Inferior parietal cortex (tissue), 1 donor: ENCODE results near the gene ZAR1.

Source experiments
- DNase-seq: peaks from one replicate; pipeline ENCODE4 v3.0.0-alpha.2; 2016; ENCODE audit errors: extremely low spot score

The ZAR1 gene

GRCh38 chr4:48489683-48490011 is 405 bp upstream of the ZAR1 start:
- no peak for DNase-seq

- no peak for DNase-seq
Measured at GRCh38 chr4:48490680-48491513, 845 bp downstream of the ZAR1 start.

GRCh38 chr4:48491514-48492176 is 1.6 kb downstream of the ZAR1 start:
- DNase-seq: no peak

GRCh38 chr4:48493452-48494100 is 3.5 kb downstream of the ZAR1 start:
- no peak for DNase-seq

DNA sequence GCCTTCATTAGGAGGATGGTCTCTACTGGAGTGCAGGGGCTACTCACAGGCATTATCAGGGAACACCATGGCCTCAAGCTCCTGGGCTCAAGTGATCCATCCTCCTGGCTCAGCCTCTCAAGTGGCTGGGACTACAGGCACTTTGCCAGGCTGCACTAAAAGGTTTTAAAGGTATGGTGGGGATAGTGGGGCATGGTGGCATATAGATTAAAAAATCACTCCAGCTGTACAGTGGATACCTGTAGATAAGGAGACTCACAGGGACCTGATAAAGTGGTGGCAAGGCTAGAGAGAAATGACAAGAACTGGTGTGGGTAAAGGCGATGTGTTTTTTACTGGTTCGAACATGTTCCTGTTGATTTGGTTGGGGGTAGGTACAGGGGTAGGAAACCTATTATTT is 5.9 kb downstream of the ZAR1 start:
- DNase-seq: no peak

DNA sequence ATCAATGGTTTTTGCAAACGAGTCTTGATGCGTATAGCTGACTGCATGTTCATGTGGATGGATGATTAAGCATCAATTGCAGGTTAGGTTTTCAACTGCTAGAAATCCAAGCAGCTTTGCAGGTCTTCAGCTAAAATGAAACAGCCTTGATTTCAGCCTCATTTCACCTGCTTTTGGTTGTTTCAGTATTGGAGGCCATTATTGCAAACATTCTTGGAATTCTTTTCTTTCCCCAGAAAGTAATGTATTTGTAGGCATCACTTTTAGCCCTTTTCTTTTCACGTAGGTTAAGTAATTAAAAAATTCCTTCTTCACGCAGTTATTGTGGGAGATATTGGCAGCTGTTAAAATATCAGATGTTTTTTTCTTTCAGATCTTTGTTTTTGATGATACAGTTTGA is 8.8 kb downstream of the ZAR1 start:
- DNase-seq: no peak

DNA sequence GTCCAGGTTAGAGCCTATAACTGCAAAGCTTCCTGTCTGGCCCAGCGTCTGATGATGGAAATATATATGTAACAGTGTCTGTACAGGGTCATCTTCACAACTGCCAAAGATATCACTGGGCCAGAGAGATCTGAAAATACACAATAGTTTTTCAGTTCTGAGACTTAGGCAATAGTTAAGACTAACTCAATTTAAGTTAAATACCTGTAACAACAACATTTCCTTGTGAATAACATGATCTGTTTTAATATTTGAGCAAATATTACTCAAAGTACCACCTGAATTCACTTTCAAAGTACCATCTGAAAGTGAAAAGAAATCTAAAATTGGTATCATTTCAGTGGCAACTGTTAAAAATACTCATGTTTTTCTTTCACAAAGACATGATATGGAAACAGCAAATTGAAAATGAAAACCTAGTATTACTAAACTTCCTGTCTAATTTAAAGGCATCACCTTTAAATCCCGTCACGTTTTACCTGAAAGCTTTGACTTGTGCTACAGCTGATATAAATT is 9.6 kb downstream of the ZAR1 start:
- no peak for DNase-seq

DNA sequence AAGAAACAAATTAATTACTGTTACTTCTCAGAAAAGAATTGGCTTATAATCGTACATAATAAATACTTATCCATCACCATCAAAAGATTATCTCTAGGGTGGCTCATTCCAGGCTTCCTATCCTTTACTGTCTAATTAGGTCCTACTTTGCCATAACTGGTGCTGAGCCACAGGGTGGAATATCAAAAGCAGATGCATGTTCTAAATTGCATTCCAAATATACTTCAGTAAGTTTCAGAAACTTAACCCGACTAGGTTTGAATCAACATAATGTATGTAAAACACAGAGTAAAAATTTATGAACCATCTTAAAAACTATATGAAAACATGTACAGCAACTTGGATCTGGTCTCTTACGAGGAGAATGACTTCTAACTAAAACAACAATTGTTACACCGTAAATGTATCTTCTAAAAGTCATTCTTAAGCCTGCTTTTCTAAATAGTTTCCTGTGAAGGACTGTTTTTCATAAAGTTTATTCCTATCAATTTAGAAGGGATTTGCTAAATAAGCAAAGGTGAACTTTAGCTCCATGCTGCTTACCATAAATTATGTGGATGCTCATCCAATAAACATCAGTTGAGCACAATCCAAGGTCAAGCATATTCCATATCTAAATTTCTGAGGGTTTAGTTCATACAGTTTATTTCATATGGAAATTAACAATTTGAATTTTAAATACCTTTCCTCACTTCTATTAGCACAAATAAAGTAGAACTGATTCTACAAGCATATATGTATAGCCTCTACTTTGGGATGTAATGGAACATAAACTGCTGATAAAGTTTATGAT is 13.4 kb downstream of the ZAR1 start:
- no peak for DNase-seq

- no peak for DNase-seq
Measured at GRCh38 chr4:48504026-48504330, 13.9 kb downstream of the ZAR1 start.

GRCh38 chr4:48504352-48504751 is 14.3 kb downstream of the ZAR1 start:
- DNase-seq: no peak

DNA sequence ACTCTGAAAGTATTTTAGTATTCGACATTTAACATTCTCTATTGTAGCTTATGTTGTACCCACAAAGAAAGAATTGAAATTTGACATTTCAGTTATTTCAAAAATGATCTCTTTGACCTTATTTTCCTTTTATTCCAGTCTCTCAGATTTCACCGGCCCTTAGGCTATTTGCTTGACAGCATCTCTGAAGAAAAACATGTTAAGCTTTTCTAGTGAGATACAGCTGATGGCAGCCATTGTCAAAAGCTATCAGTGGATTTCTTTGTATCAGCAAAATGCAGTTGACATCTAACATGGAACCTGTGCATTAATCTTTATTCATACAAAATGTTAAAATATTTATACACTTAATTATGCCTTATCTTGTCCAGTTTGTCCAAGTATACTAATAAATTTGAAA is 16.7 kb downstream of the ZAR1 start:
- no peak for DNase-seq

DNA sequence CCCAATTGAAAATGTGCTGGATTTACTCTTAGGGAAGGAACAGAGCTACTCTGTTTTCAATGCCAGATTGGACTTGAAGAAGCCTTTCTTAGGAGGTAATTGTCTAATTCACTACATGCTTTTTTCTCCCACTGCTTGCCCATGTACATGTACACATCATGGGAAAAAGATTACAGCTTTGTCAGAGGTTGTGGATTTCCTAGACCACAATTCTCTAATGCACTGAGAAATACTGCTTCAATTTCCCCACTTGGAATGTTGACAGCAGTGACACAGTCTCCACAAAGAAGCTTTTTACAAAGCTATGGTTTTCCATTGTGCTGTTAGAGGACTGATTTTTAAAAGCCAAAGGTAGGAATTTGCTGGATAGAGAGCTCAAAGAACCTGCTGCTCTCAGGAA is 19.5 kb downstream of the ZAR1 start:
- DNase-seq: peak; percentile 43

DNA sequence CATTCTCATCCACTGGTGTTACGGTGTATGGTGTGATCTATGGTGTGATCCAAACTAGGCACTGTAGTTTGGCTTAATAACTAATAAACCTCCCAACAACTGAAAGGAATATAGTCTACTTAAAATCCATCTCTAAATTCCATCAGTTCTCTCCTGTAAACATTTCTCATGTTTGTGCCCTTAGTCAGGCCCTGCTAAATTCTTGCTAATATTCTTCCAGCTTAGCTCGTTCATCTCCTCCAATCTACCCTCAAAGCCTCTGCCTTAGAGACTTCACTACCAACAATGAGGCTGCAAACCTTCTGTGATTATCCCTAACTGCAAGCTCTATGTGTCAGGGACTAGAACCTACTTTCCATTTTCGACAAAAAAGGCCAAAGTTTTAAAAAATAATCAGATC is 28.1 kb downstream of the ZAR1 start:
- DNase-seq: no peak

GRCh38 chr4:48526406-48526805 is 36.4 kb downstream of the ZAR1 start:
- DNase-seq: no peak

GRCh38 chr4:48538358-48538757 is 48.3 kb downstream of the ZAR1 start:
- no peak for DNase-seq

- DNase-seq: no peak
Measured at GRCh38 chr4:48539597-48539996, 49.5 kb downstream of the ZAR1 start.

DNA sequence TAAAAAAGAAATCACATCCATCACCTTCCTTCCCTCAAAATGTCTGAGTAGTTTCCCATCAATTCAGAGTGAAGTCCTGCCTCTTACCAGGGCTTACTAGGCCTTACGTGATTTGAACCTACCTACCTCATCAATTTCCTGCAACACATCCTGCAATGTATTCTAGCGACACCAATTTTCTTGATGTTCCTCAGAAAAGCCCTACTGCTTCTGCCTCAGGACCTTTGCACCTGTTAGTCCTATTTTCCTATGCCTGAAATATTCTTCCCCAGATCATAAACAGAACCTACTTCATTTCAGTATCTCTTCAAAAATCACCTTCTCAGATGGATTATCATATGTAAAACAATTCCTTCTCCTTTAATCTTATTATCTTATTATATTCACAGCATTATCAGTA is 52.8 kb downstream of the ZAR1 start:
- DNase-seq: no peak

GRCh38 chr4:48543796-48544195 is 53.7 kb downstream of the ZAR1 start:
- no peak for DNase-seq
